CD14-positive monocyte (primary cell): ENCODE data around the gene FYB2. TPM values are rescaled to one million over a fixed set of nuclear protein-coding genes. Genes with fewer than 3 reads are reported as not detected.

Experiments used
- DNase-seq, 3 donors: peaks; one replicate each; pipeline ENCODE4 v3.0.0-alpha.2; 2011 to 2022
- H2AFZ ChIP-seq: 2 replicates; pipeline ENCODE4 v1.6.0; 2012; ENCODE audit warnings: mild to moderate bottlenecking, low read depth, low read length, inconsistent platforms; ENCODE audit not compliant: insufficient read depth, poor library complexity, severe bottlenecking
- H3K27ac ChIP-seq, 2 donors: 1 replicate in 1 of 2; 2 replicates in 1 of 2; pipeline ENCODE4 v1.5.1; 2012 to 2013; ENCODE audit warnings: low read length in 2 of 2, control low read depth in 1 of 2, inconsistent platforms in 1 of 2, low read depth in 1 of 2, mild to moderate bottlenecking in 1 of 2
- H3K27me3 ChIP-seq, 2 donors: one replicate each; pipeline versions ENCODE4 v1.6.0 to v1.6.1; 2011 to 2013; ENCODE audit warnings: low read length in 2 of 2; ENCODE audit not compliant: control insufficient read depth in 2 of 2, insufficient read depth in 2 of 2
- H3K36me3 ChIP-seq, 2 donors: replicated peaks in 1 of 2; 1 replicate in 1 of 2; 2 replicates in 1 of 2; pipeline versions ENCODE4 v1.5.1 to v1.6.1; 2012 to 2013; ENCODE audit warnings: low read length in 2 of 2, control low read depth in 1 of 2, inconsistent platforms in 1 of 2, mild to moderate bottlenecking in 1 of 2; ENCODE audit not compliant: insufficient read depth in 2 of 2, control insufficient read depth in 1 of 2
- H3K4me1 ChIP-seq, 2 donors: 1 replicate in 1 of 2; 2 replicates in 1 of 2; pipeline versions ENCODE4 v1.5.1 to v1.6.1; 2012 to 2013; ENCODE audit warnings: low read length in 2 of 2, control low read depth in 1 of 2, inconsistent platforms in 1 of 2, mild to moderate bottlenecking in 1 of 2, moderate library complexity in 1 of 2; ENCODE audit not compliant: insufficient read depth in 2 of 2, control insufficient read depth in 1 of 2
- H3K4me2 ChIP-seq: replicated peaks from 2 replicates; pipeline ENCODE3; 2012; ENCODE audit warnings: low read length, moderate library complexity, mild to moderate bottlenecking; ENCODE audit not compliant: poor library complexity, severe bottlenecking; ENCODE audit errors: extremely low read depth
- H3K4me3 ChIP-seq, 3 experiments: fragments of 200-600 bp in 1 of 3; sonication (generic) in 1 of 3; replicated peaks in 1 of 3; 1 replicate in 2 of 3; 2 replicates in 1 of 3; pipeline ENCODE4 v1.5.1; 2011 to 2013; ENCODE audit warnings: low read length in 3 of 3, mild to moderate bottlenecking in 3 of 3, control low read depth in 2 of 3, low read depth in 2 of 3, inconsistent platforms in 1 of 3, moderate library complexity in 1 of 3
- H3K79me2 ChIP-seq: 2 replicates; pipeline ENCODE4 v1.6.0; 2012; ENCODE audit warnings: mild to moderate bottlenecking, control low read depth, inconsistent platforms, low read length, moderate library complexity; ENCODE audit not compliant: insufficient read depth
- H3K9ac ChIP-seq: 2 replicates; pipeline ENCODE4 v1.6.0; 2017; ENCODE audit warnings: low read length, mild to moderate bottlenecking; ENCODE audit not compliant: insufficient read depth, poor library complexity, severe bottlenecking
- H3K9me3 ChIP-seq, 2 donors: replicated peaks in 1 of 2; 1 replicate in 1 of 2; 2 replicates in 1 of 2; pipeline versions ENCODE4 v1.5.1 to v1.6.1; 2012 to 2013; ENCODE audit warnings: low read length in 2 of 2, control low read depth in 1 of 2; ENCODE audit not compliant: control insufficient read depth in 1 of 2, insufficient read depth in 1 of 2
- H4K20me1 ChIP-seq: 2 replicates; pipeline ENCODE4 v1.6.0; 2012; ENCODE audit warnings: mild to moderate bottlenecking, low read length, control low read depth, moderate library complexity; ENCODE audit not compliant: insufficient read depth
- H3K27ac Mint-ChIP-seq, 7 donors: one replicate each; pipeline ENCODE4 v1.8.0; 2020; ENCODE audit warnings: mild to moderate bottlenecking in 7 of 7, mixed read lengths in 7 of 7, moderate library complexity in 6 of 7, inconsistent platforms in 2 of 7
- H3K27me3 Mint-ChIP-seq, 3 donors: one replicate each; pipeline ENCODE4 v1.8.0; 2021 to 2022; ENCODE audit warnings: low read depth in 3 of 3, mild to moderate bottlenecking in 3 of 3, mixed read lengths in 3 of 3, moderate library complexity in 3 of 3, inconsistent platforms in 1 of 3
- H3K36me3 Mint-ChIP-seq, 2 donors: one replicate each; pipeline ENCODE4 v1.8.0; 2020; ENCODE audit warnings: mixed read lengths in 2 of 2, inconsistent platforms in 1 of 2, mild to moderate bottlenecking in 1 of 2
- H3K4me1 Mint-ChIP-seq: one replicate; pipeline ENCODE4 v1.8.0; 2020; ENCODE audit warnings: mild to moderate bottlenecking, mixed read lengths
- H3K4me3 Mint-ChIP-seq, 2 donors: one replicate each; pipeline ENCODE4 v1.8.0; 2020; ENCODE audit warnings: mild to moderate bottlenecking in 2 of 2, mixed read lengths in 2 of 2, moderate library complexity in 1 of 2
- H3K9me3 Mint-ChIP-seq, 7 donors: one replicate each; pipeline ENCODE4 v1.8.0; 2020 to 2022; ENCODE audit warnings: mixed read lengths in 7 of 7, mild to moderate bottlenecking in 6 of 7, moderate library complexity in 6 of 7, inconsistent platforms in 2 of 7
- CTCF ChIP-seq: fragments of 200-600 bp; IDR thresholded peaks from one replicate; pipeline ENCODE4 v1.8.0; 2022; ENCODE audit warnings: antibody characterized with exemption, mild to moderate bottlenecking
- WGBS: methylation state at CpG from one replicate; pipeline ENCODE4 v1.1.5; 2013; ENCODE audit warnings: missing lambda C conversion rate; ENCODE audit not compliant: insufficient coverage; 5-methylcytosine and 5-hydroxymethylcytosine counted together
- intact Hi-C, 2 donors: fragments of 100-400 bp; cut with micrococcal nuclease; formaldehyde crosslinking; loops; one replicate each; pipeline versions ENCODE4 v1.15.0 to v1.15.1; 2023
- polyA plus RNA-seq, 3 donors: library from polyadenylated mRNA; depleted of rRNA in 1 of 3; unstranded in 2 of 3; stranded (reverse) in 1 of 3; fragments of 300-500 nt in 2 of 3; fragments of >200 nt in 1 of 3; fragmentation: Illumina TruSeq in 2 of 3; gene quantifications; 1 replicate in 2 of 3; 2 replicates in 1 of 3; pipeline ENCODE4 v1.2.3, GENCODE V29; 2012 to 2021

The FYB2 gene
- polyA plus RNA-seq, 3 donors: not detected

GRCh38 chr1:56824271-56824670 lies 5.1 kb upstream of the FYB2 start:
- H3K27me3 Mint-ChIP-seq: peaks cover 5 to 12% (median 8%) of the 10 kb centered on the region in 3 donors
- H3K27me3 ChIP-seq: no peaks in the 10 kb centered on the region

GRCh38 chr1:56821462-56821797 lies 2.2 kb upstream of the FYB2 start:
- Mint-ChIP-seq H3K36me3 (no peaks in the 10 kb centered on the region), H3K4me1 (no peaks in the 10 kb centered on the region), H3K4me3 (no peak overlapping the region), H3K27ac (no peak overlapping the region), H3K9me3 (no peaks in the 10 kb centered on the region), H3K27me3 (peaks cover 1 to 8% (median 2%) of the 10 kb centered on the region in 3 donors)
- no peak overlapping the region for H3K9ac ChIP-seq
- intact Hi-C loops: no loop called here
- no peak overlapping the region for H3K27ac ChIP-seq
- no peak overlapping the region for H3K4me2 ChIP-seq
- no peak for TF ChIP-seq CTCF
- no peaks in the 10 kb centered on the region for H3K4me1 ChIP-seq
- H3K27me3 ChIP-seq: no peaks in the 10 kb centered on the region
- no peak overlapping the region for H3K4me3 ChIP-seq
- no peaks in the 10 kb centered on the region for H4K20me1 ChIP-seq
- no CpG with 5 or more reads among the region's 1 CpG for WGBS
- no peak for DNase-seq
- H2AFZ ChIP-seq: no peak overlapping the region
- no peaks in the 10 kb centered on the region for H3K79me2 ChIP-seq
- H3K9me3 ChIP-seq: no peaks in the 10 kb centered on the region
- no peaks in the 10 kb centered on the region for H3K36me3 ChIP-seq

More at GRCh38 chr1:56824271-56824670, 5.1 kb upstream of the FYB2 start:
- Histone ChIP-seq H2AFZ (no peak overlapping the region), H3K9me3 (no peaks in the 10 kb centered on the region), H3K27ac (no peak overlapping the region), H4K20me1 (no peaks in the 10 kb centered on the region), H3K36me3 (no peaks in the 10 kb centered on the region), H3K4me2 (no peak overlapping the region), H3K9ac (no peak overlapping the region), H3K4me1 (no peaks in the 10 kb centered on the region), H3K79me2 (no peaks in the 10 kb centered on the region), H3K4me3 (no peak overlapping the region)
- TF ChIP-seq CTCF: no peak
- no peak for DNase-seq
- Mint-ChIP-seq H3K27ac (no peak overlapping the region), H3K36me3 (no peaks in the 10 kb centered on the region), H3K4me1 (no peaks in the 10 kb centered on the region), H3K9me3 (no peaks in the 10 kb centered on the region), H3K4me3 (no peak overlapping the region)
- 100% methylated on average over 1 of the region's 2 CpGs for WGBS
- intact Hi-C loops: no loop called here
